ENCODE results near the gene SPOCK3. TPM values are rescaled to one million over a fixed set of nuclear protein-coding genes. Genes with fewer than 3 reads are reported as not detected.
"Not testable (repeated sequence)": the region's sequence is repeated elsewhere in the genome, so short reads cannot be mapped to it uniquely, and the experiment has no call there.

SPOCK3 gene
- total and polyA plus RNA-seq, 3 donors from 2014 or later, result 0.16 to 1.5 (median 0.68) TPM

DNA sequence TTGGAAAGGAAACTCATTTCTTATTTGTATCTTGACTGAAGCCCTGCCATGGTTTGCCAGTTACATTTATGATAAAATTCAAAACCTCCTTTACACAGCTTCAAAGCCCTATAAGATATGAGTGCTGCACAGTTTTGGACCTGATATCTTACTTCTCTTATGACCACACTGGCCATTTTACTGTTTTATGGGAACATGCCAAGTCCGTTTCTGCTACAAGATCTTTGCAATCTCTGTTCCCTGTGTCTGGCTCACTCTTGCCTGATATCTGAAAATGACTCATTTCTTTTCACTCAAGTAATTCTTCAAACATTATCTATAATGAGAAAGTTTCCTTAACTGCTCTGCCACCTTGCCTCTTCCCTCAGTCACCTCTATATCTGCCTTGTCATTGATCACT, 247.3 kb downstream of the SPOCK3 start:
- 59 to 83% methylated on average over 1 of the region's 1 CpG for WGBS, 2 donors
- intact Hi-C loops (cut with DNase I; ENCODE audit: low total_unique reads), result no loop called here
- no peak for TF ChIP-seq CTCF (IDR thresholded peaks at IDR 0.05)
- TF ChIP-seq POLR2A (IDR thresholded peaks at IDR 0.05), result no peak
- DNase-seq, result no peak
- H3K27me3 ChIP-seq, result no peaks in the 10 kb centered on the region
- H3K9me3 ChIP-seq, result no peaks in the 10 kb centered on the region
- no peaks in the 10 kb centered on the region for H3K4me1 ChIP-seq
- H3K27ac ChIP-seq, result no peak overlapping the region
- no peaks in the 10 kb centered on the region for H3K36me3 ChIP-seq (ENCODE audit: low read depth, missing control alignments)
- no peak overlapping the region for H3K4me3 ChIP-seq

GRCh38 chr4:166981847-166982246, 252.4 kb downstream of the SPOCK3 start:
- Histone ChIP-seq H3K9me3 (no peaks in the 10 kb centered on the region), H3K27ac (no peak overlapping the region), H3K36me3 (ENCODE audit: low read depth, missing control alignments) (no peaks in the 10 kb centered on the region), H3K27me3 (no peaks in the 10 kb centered on the region), H3K4me1 (no peaks in the 10 kb centered on the region), H3K4me3 (no peak overlapping the region)
- no peak for DNase-seq
- intact Hi-C loops (cut with DNase I; ENCODE audit: low total_unique reads), result no loop called here
- whole genome bisulfite sequencing, 2 donors, result 100% methylated on average over 1 to 5 of the region's 5 CpGs
- no peak for TF ChIP-seq POLR2A (IDR thresholded peaks at IDR 0.05)
- no peak for TF ChIP-seq CTCF (IDR thresholded peaks at IDR 0.05)

DNA sequence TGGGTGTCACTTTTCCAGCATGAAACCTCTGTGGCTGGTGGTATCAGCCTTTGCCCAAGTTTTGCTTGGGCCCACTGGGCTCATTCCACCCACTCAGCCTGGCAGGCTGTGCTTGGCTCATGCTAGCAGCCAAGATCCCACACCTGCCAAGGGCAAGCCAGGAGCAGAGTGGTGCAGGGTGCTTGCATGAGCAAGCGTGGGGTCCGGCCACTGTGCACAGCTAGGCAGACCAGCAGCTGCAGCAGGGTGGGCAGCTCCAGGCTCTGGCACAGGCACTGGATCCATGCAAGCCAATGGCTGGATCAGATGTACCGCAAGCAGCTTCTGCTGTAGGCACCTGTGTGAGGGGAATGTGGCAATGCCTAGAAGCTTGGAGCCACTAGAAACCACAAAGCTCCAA, 253.9 kb downstream of the SPOCK3 start:
- Histone ChIP-seq H3K4me3 (no peak overlapping the region), H3K4me1 (no peaks in the 10 kb centered on the region), H3K27me3 (no peaks in the 10 kb centered on the region), H3K36me3 (ENCODE audit: low read depth, missing control alignments) (no peaks in the 10 kb centered on the region), H3K9me3 (no peaks in the 10 kb centered on the region), H3K27ac (no peak overlapping the region)
- DNase-seq, result no peak
- TF ChIP-seq POLR2A (IDR thresholded peaks at IDR 0.05), result no peak
- TF ChIP-seq CTCF (IDR thresholded peaks at IDR 0.05), result no peak
- WGBS, 2 donors, result 80 to 100% methylated on average over 2 to 3 of the region's 3 CpGs
- intact Hi-C loops (cut with DNase I; ENCODE audit: low total_unique reads), result no loop called here

- Histone ChIP-seq H3K36me3 (ENCODE audit: low read depth, missing control alignments) (no peaks in the 10 kb centered on the region), H3K4me1 (no peaks in the 10 kb centered on the region), H3K27ac (no peak overlapping the region), H3K4me3 (no peak overlapping the region), H3K27me3 (no peaks in the 10 kb centered on the region), H3K9me3 (no peaks in the 10 kb centered on the region)
- DNase-seq, result no peak
- intact Hi-C loops (cut with DNase I; ENCODE audit: low total_unique reads), result no loop called here
- TF ChIP-seq CTCF (IDR thresholded peaks at IDR 0.05) (no peak), POLR2A (IDR thresholded peaks at IDR 0.05) (no peak)
These were observed 256.7 kb downstream of the SPOCK3 start for GRCh38 chr4:166977596-166977995.

GRCh38 chr4:166972071-166972470, 262.2 kb downstream of the SPOCK3 start:
- Histone ChIP-seq H3K4me1 (no peaks in the 10 kb centered on the region), H3K27me3 (no peaks in the 10 kb centered on the region), H3K4me3 (no peak overlapping the region), H3K27ac (no peak overlapping the region), H3K9me3 (no peaks in the 10 kb centered on the region), H3K36me3 (ENCODE audit: low read depth, missing control alignments) (no peaks in the 10 kb centered on the region)
- intact Hi-C loops (cut with DNase I; ENCODE audit: low total_unique reads), result no loop called here
- peak; percentile 22 for DNase-seq
- WGBS, 2 donors, result 26 to 33% methylated on average over 2 of the region's 2 CpGs
- TF ChIP-seq CTCF (IDR thresholded peaks at IDR 0.05), result no peak
- no peak for TF ChIP-seq POLR2A (IDR thresholded peaks at IDR 0.05)

DNA sequence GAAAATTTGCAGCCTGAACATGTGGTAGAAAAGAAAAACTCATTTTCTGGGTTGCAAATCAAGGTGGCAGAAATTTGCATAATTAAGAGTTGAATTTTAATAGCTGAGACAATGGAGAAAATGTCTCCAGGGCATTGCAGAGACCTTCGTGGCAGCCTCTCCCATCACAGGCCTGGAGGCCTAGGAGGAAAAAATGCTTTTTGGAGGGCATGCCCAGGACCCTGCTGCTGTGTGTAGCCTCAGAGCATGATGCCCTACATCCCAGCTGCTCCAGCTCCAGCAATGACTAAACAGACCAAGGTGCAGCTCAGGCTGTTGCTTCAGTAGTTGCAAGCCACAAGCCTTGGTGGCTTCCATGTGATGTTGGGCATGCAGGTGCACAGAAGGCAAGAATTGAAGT, 266.1 kb downstream of the SPOCK3 start:
- H3K27ac ChIP-seq; H3K4me1 ChIP-seq; DNase-seq; H3K4me3 ChIP-seq; H3K27me3 ChIP-seq; H3K9me3 ChIP-seq; intact Hi-C loops (cut with DNase I; ENCODE audit: low total_unique reads); H3K36me3 ChIP-seq (ENCODE audit: low read depth, missing control alignments): not testable (repeated sequence)
- 58 to 73% methylated on average over 1 of the region's 1 CpG for WGBS, 2 donors
